ENCODE data around the gene ZBTB20. TPM values are rescaled to one million over a fixed set of nuclear protein-coding genes. Genes with fewer than 3 reads are reported as not detected.

Gene ZBTB20
- total RNA-seq, 1 donor = 32.9 TPM

DNA sequence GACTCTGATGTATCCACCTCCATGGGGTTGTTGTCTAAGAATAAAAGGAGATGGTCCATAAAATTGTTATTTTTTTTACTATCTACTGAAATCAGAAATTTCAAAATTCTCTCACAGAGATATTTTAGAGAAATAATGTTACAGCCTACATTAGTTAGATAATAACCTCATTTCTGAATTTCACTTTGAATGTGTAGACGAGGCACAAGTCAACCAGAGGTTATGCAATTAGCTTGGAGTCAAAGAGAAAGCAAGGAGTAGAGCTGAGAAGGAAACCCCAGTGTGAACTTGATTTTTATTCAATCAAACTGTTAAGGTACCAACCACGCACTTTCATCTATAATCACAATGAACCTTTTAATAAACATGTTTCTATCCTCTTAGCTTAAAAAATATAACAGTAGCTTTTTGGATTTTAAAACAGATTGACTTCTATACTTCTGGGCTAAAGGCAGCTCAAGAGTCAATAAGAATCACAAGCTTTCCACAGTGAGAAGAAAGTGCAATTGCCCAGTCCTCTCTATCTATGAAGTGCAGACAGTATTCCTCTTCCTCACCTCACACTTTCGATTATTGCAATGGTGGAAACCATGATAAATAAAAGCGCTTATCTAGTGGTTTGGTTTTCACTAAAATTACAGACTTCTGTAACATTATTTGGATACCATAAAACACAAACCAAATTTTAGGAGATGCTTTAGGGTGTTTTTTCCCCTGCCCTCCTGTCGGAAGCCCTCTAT, 403.2 kb downstream of the ZBTB20 start:
- H4K20me1 ChIP-seq (ENCODE audit: insufficient read depth, low read length) = no peaks in the 10 kb centered on the region
- no peaks in the 10 kb centered on the region for H3K36me3 ChIP-seq (ENCODE audit: insufficient read depth, low read length)
- no peaks in the 10 kb centered on the region for H3K79me2 ChIP-seq (ENCODE audit: insufficient read depth, low read length)
- no peak overlapping the region for H3K4me2 ChIP-seq (ENCODE audit: insufficient read depth, low read length)
- H3K4me3 ChIP-seq (ENCODE audit: insufficient read depth, low read length) = no peak overlapping the region
- H3K27me3 ChIP-seq (ENCODE audit: insufficient read depth, low read length) = no peaks in the 10 kb centered on the region
- no peak for DNase-seq (ENCODE audit: insufficient read length, low spot score, missing footprints)
- H3K4me1 ChIP-seq (ENCODE audit: insufficient read depth, low read length) = peaks cover 15% of the 10 kb centered on the region
- H3K27ac ChIP-seq (ENCODE audit: low read depth, low read length) = no peak overlapping the region
- H2AFZ ChIP-seq (ENCODE audit: low read length) = no peak overlapping the region
- H3K9me3 ChIP-seq (ENCODE audit: low read depth, low read length) = no peaks in the 10 kb centered on the region
- TF ChIP-seq CTCF (IDR thresholded peaks at IDR 0.05; ENCODE audit: extremely low read depth, low read depth, low read length) = no peak

GRCh38 chr3:114741066-114741465, 406.0 kb downstream of the ZBTB20 start:
- peak; percentile 44 for DNase-seq (ENCODE audit: insufficient read length, low spot score, missing footprints)
- TF ChIP-seq CTCF (IDR thresholded peaks at IDR 0.05; ENCODE audit: extremely low read depth, low read depth, low read length) = no peak
- no peak overlapping the region for H3K4me2 ChIP-seq (ENCODE audit: insufficient read depth, low read length)

GRCh38 chr3:114739627-114740026, 407.5 kb downstream of the ZBTB20 start:
- Histone ChIP-seq H3K4me2 (ENCODE audit: insufficient read depth, low read length) (no peak overlapping the region), H2AFZ (ENCODE audit: low read length) (no peak overlapping the region), H3K79me2 (ENCODE audit: insufficient read depth, low read length) (no peaks in the 10 kb centered on the region), H3K4me3 (ENCODE audit: insufficient read depth, low read length) (no peak overlapping the region), H3K9me3 (ENCODE audit: low read depth, low read length) (no peaks in the 10 kb centered on the region), H4K20me1 (ENCODE audit: insufficient read depth, low read length) (no peaks in the 10 kb centered on the region), H3K36me3 (ENCODE audit: insufficient read depth, low read length) (no peaks in the 10 kb centered on the region), H3K4me1 (ENCODE audit: insufficient read depth, low read length) (no peaks in the 10 kb centered on the region), H3K27ac (ENCODE audit: low read depth, low read length) (no peak overlapping the region), H3K27me3 (ENCODE audit: insufficient read depth, low read length) (no peaks in the 10 kb centered on the region)
- TF ChIP-seq CTCF (IDR thresholded peaks at IDR 0.05; ENCODE audit: extremely low read depth, low read depth, low read length) = no peak
- DNase-seq (ENCODE audit: insufficient read length, low spot score, missing footprints) = no peak

More at GRCh38 chr3:114741066-114741465, 406.0 kb downstream of the ZBTB20 start:
- H2AFZ ChIP-seq (ENCODE audit: low read length) = no peak overlapping the region
- H4K20me1 ChIP-seq (ENCODE audit: insufficient read depth, low read length) = no peaks in the 10 kb centered on the region
- H3K9me3 ChIP-seq (ENCODE audit: low read depth, low read length) = no peaks in the 10 kb centered on the region
- H3K27me3 ChIP-seq (ENCODE audit: insufficient read depth, low read length) = no peaks in the 10 kb centered on the region
- H3K36me3 ChIP-seq (ENCODE audit: insufficient read depth, low read length) = no peaks in the 10 kb centered on the region
- no peaks in the 10 kb centered on the region for H3K79me2 ChIP-seq (ENCODE audit: insufficient read depth, low read length)
- no peak overlapping the region for H3K4me3 ChIP-seq (ENCODE audit: insufficient read depth, low read length)
- peaks cover 10% of the 10 kb centered on the region for H3K4me1 ChIP-seq (ENCODE audit: insufficient read depth, low read length)
- H3K27ac ChIP-seq (ENCODE audit: low read depth, low read length) = peak overlapping the region; percentile 42

- Histone ChIP-seq H3K79me2 (ENCODE audit: insufficient read depth, low read length) (no peaks in the 10 kb centered on the region), H3K27me3 (ENCODE audit: insufficient read depth, low read length) (no peaks in the 10 kb centered on the region), H3K27ac (ENCODE audit: low read depth, low read length) (no peak overlapping the region), H3K4me2 (ENCODE audit: insufficient read depth, low read length) (no peak overlapping the region), H3K4me3 (ENCODE audit: insufficient read depth, low read length) (no peak overlapping the region), H2AFZ (ENCODE audit: low read length) (no peak overlapping the region), H3K36me3 (ENCODE audit: insufficient read depth, low read length) (no peaks in the 10 kb centered on the region), H3K9me3 (ENCODE audit: low read depth, low read length) (no peaks in the 10 kb centered on the region), H3K4me1 (ENCODE audit: insufficient read depth, low read length) (no peaks in the 10 kb centered on the region), H4K20me1 (ENCODE audit: insufficient read depth, low read length) (no peaks in the 10 kb centered on the region)
- DNase-seq (ENCODE audit: insufficient read length, low spot score, missing footprints) = no peak
- no peak for TF ChIP-seq CTCF (IDR thresholded peaks at IDR 0.05; ENCODE audit: extremely low read depth, low read depth, low read length)
These were observed 414.7 kb downstream of the ZBTB20 start for GRCh38 chr3:114732353-114732752.
